B cell (primary cell): ENCODE results near the gene PSENEN. TPM values are rescaled to one million over a fixed set of nuclear protein-coding genes. Genes with fewer than 3 reads are reported as not detected.

Experiments used
- ATAC-seq: fragments of 200-7000 bp; cut with Tn5 transposase; one replicate; pipeline ENCODE4 v1.10.0; 2021; ENCODE audit warnings: low read depth, mild to moderate bottlenecking, moderate number of reproducible peaks, moderate library complexity
- CTCF ChIA-PET: fragments of 350-600 bp; sonication (Branson Sonifier 250); formaldehyde crosslinking; loops from one replicate; lab custom pipeline; 2021; ENCODE audit warnings: antibody characterized with exemption, inconsistent platforms; lab: Charles Lee
- POLR2A ChIA-PET: fragments of 350-600 bp; sonication (Branson Sonifier 250); formaldehyde crosslinking; loops from one replicate; lab custom pipeline; 2021; ENCODE audit warnings: antibody characterized with exemption; lab: Charles Lee
- DNase-seq: peaks from one replicate; pipeline ENCODE4 v3.0.0; 2013
- H2AFZ ChIP-seq: 2 replicates; pipeline ENCODE4 v1.6.1; 2012; ENCODE audit warnings: mild to moderate bottlenecking, low read depth, low read length; ENCODE audit not compliant: insufficient read depth, poor library complexity, severe bottlenecking
- H3K27ac ChIP-seq, 2 donors: 1 replicate in 1 of 2; 2 replicates in 1 of 2; pipeline ENCODE4 v1.5.1; 2012 to 2013; ENCODE audit warnings: low read length in 2 of 2, mild to moderate bottlenecking in 2 of 2, moderate library complexity in 1 of 2
- H3K27me3 ChIP-seq, 4 experiments: fragments of 200-600 bp in 1 of 4; sonication (generic) in 1 of 4; replicated peaks in 1 of 4; 1 replicate in 2 of 4; 2 replicates in 2 of 4; pipeline versions ENCODE4 v1.6.1 to v1.7.0; 2013 to 2016; ENCODE audit warnings: low read length in 3 of 4, mild to moderate bottlenecking in 2 of 4, mixed read lengths in 1 of 4, moderate library complexity in 1 of 4; ENCODE audit not compliant: insufficient read depth in 4 of 4, control insufficient read depth in 3 of 4; ENCODE audit errors: control extremely low read depth in 1 of 4
- H3K36me3 ChIP-seq, 2 experiments: replicated peaks in 1 of 2; 1 replicate in 1 of 2; 2 replicates in 1 of 2; pipeline versions ENCODE4 v1.6.1 to v1.7.1; 2013; ENCODE audit warnings: low read length in 1 of 2; ENCODE audit not compliant: insufficient read depth in 2 of 2, control insufficient read depth in 1 of 2; ENCODE audit errors: control extremely low read depth in 1 of 2, extremely low read depth in 1 of 2
- H3K4me1 ChIP-seq, 2 donors: fragments of 200-600 bp in 1 of 2; sonication (generic) in 1 of 2; 1 replicate in 1 of 2; 2 replicates in 1 of 2; pipeline versions ENCODE4 v1.5.1 to v1.6.1; 2013 to 2017; ENCODE audit warnings: low read length in 2 of 2; ENCODE audit not compliant: control insufficient read depth in 2 of 2, insufficient read depth in 2 of 2
- H3K4me2 ChIP-seq: replicated peaks from 2 replicates; pipeline ENCODE3; 2012; ENCODE audit warnings: mild to moderate bottlenecking, low read depth, low read length; ENCODE audit not compliant: poor library complexity, severe bottlenecking
- H3K4me3 ChIP-seq, 5 experiments: fragments of 200-600 bp in 1 of 5; sonication (generic) in 1 of 5; 1 replicate in 3 of 5; 2 replicates in 2 of 5; pipeline versions ENCODE4 v1.5.1 to v1.7.0; 2011 to 2016; ENCODE audit warnings: low read length in 4 of 5, mild to moderate bottlenecking in 4 of 5, low read depth in 2 of 5, control low read depth in 1 of 5, moderate library complexity in 1 of 5; ENCODE audit not compliant: insufficient read depth in 1 of 5; ENCODE audit errors: control extremely low read depth in 1 of 5, extremely low read depth in 1 of 5
- H3K79me2 ChIP-seq: fragments of 200-600 bp; sonication (generic); one replicate; pipeline ENCODE4 v1.6.0; 2016; ENCODE audit warnings: low read length; ENCODE audit not compliant: control insufficient read depth, insufficient read depth
- H3K9ac ChIP-seq: fragments of 200-600 bp; sonication (generic); 2 replicates; pipeline ENCODE4 v1.6.1; 2017; ENCODE audit warnings: mild to moderate bottlenecking, low read length, moderate library complexity
- H3K9me3 ChIP-seq, 3 donors: one replicate each; pipeline versions ENCODE4 v1.6.1 to v1.7.1; 2013; ENCODE audit warnings: low read length in 2 of 3; ENCODE audit not compliant: control insufficient read depth in 2 of 3, insufficient read depth in 1 of 3; ENCODE audit errors: control extremely low read depth in 1 of 3
- H4K20me1 ChIP-seq: 2 replicates; pipeline ENCODE4 v1.6.0; 2012; ENCODE audit warnings: mild to moderate bottlenecking, low read length; ENCODE audit not compliant: insufficient read depth, control insufficient read depth, poor library complexity, severe bottlenecking
- H3K27ac Mint-ChIP-seq: one replicate; pipeline ENCODE4 v1.8.0; 2021; ENCODE audit warnings: mixed read lengths
- H3K27me3 Mint-ChIP-seq: one replicate; pipeline ENCODE4 v1.8.0; 2021; ENCODE audit warnings: mixed read lengths
- H3K4me1 Mint-ChIP-seq: one replicate; pipeline ENCODE4 v1.8.0; 2021; ENCODE audit warnings: mixed read lengths
- H3K4me3 Mint-ChIP-seq: one replicate; pipeline ENCODE4 v1.8.0; 2021; ENCODE audit warnings: mixed read lengths
- H3K9me3 Mint-ChIP-seq: one replicate; pipeline ENCODE4 v1.8.0; 2022; ENCODE audit warnings: mixed read lengths; ENCODE audit not compliant: insufficient read depth
- EZH2 ChIP-seq: IDR thresholded peaks from 2 replicates; pipeline ENCODE4 v1.6.1; 2012; ENCODE audit warnings: borderline replicate concordance, low read depth, mild to moderate bottlenecking, moderate library complexity, low read length; ENCODE audit not compliant: insufficient read depth, poor library complexity, severe bottlenecking
- WGBS: methylation state at CpG from one replicate; pipeline ENCODE4 v1.1.5; 2013; ENCODE audit warnings: missing lambda C conversion rate; ENCODE audit not compliant: insufficient coverage; 5-methylcytosine and 5-hydroxymethylcytosine counted together
- intact Hi-C: fragments of 100-400 bp; cut with micrococcal nuclease; formaldehyde crosslinking; loops from one replicate; pipeline ENCODE4 v1.10.0; 2022
- polyA plus RNA-seq: library from polyadenylated mRNA; depleted of rRNA; stranded (reverse); fragments of >200 nt; gene quantifications from 2 replicates; pipeline ENCODE4 v1.2.3, GENCODE V29; 2012
- total RNA-seq, 2 donors: library from RNA; stranded (reverse); fragments of 120-200 nt in 1 of 2; gene quantifications; 1 replicate in 1 of 2; 2 replicates in 1 of 2; pipeline versions ENCODE4 v1.2.3 to v1.2.4, GENCODE V29; 2013 to 2022
- TF ChIP-seq, protein P1 (sequence below): fragments of 200-600 bp; IDR thresholded peaks from one replicate; pipeline ENCODE4 v1.8.0; 2022; ENCODE audit warnings: antibody characterized with exemption, mild to moderate bottlenecking

Gene PSENEN
- total and polyA plus RNA-seq, 2 donors (not counting 1 experiment from before 2014, with no cell fraction given): 17.7 to 36.4 TPM

DNA sequence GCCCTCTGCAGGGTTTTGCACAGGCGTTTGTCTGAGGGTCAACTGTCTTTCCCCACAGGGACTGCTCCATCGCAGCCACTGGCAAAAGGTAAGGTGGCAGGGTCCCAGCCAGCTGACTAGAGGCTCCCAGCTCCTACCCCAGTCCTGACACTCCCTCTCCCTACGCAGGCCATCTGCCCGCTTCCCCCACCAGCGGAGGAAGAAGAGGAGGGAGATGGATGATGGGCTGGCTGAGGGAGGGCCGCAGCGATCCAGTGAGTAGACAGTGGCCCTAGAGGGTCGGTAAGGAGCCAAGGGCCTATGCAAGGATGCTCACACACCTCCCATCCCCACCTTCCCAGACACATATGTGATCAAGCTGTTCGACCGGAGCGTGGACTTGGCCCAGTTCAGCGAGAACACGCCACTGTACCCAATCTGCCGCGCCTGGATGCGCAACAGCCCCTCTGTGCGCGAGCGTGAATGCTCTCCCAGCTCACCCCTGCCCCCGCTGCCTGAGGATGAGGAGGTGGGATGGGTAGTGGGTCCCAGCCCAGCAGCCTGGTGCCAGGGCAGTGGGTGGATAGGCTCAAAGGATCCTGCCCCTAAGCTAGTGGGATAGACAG lies 7.4 kb downstream of the PSENEN start:
- no peak overlapping the region for H3K27ac Mint-ChIP-seq
- ATAC-seq (no peak), DNase-seq (no peak)
- H3K4me1 ChIP-seq: peaks cover 33 to 36% of the 10 kb centered on the region in 2 donors
- WGBS: 97% methylated on average over 13 of the region's 20 CpGs
- H3K27me3 ChIP-seq: peaks cover 0 to 26% (median 10%) of the 10 kb centered on the region in 4 experiments
- H3K9me3 Mint-ChIP-seq: no peaks in the 10 kb centered on the region
- no peak overlapping the region for H3K4me3 Mint-ChIP-seq
- H3K79me2 ChIP-seq: peaks cover 22% of the 10 kb centered on the region
- H3K27me3 Mint-ChIP-seq: peaks cover 17% of the 10 kb centered on the region
- H3K4me2 ChIP-seq: no peak overlapping the region
- H3K9ac ChIP-seq: no peak overlapping the region
- H3K9me3 ChIP-seq: peaks cover 0 to 10% (median 0%) of the 10 kb centered on the region in 3 donors
- CTCF ChIA-PET: interaction anchor here (0.5 to 2.3 kb wide), 2 partner anchors 10 to 58 kb away, joined by 3 to 6 read pairs; no protein-coding TSS in a partner anchor
- peaks cover 0 to 20% of the 10 kb centered on the region in 2 experiments for H3K36me3 ChIP-seq
- peaks cover 41% of the 10 kb centered on the region for H3K4me1 Mint-ChIP-seq
- H3K4me3 ChIP-seq: no peak overlapping the region
- H4K20me1 ChIP-seq: peaks cover 4% of the 10 kb centered on the region
- H2AFZ ChIP-seq: no peak overlapping the region
- no peak for TF ChIP-seq EZH2
- TF ChIP-seq, protein P1, sequence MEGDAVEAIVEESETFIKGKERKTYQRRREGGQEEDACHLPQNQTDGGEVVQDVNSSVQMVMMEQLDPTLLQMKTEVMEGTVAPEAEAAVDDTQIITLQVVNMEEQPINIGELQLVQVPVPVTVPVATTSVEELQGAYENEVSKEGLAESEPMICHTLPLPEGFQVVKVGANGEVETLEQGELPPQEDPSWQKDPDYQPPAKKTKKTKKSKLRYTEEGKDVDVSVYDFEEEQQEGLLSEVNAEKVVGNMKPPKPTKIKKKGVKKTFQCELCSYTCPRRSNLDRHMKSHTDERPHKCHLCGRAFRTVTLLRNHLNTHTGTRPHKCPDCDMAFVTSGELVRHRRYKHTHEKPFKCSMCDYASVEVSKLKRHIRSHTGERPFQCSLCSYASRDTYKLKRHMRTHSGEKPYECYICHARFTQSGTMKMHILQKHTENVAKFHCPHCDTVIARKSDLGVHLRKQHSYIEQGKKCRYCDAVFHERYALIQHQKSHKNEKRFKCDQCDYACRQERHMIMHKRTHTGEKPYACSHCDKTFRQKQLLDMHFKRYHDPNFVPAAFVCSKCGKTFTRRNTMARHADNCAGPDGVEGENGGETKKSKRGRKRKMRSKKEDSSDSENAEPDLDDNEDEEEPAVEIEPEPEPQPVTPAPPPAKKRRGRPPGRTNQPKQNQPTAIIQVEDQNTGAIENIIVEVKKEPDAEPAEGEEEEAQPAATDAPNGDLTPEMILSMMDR: no peak
- POLR2A ChIA-PET: interaction anchor here (0.6 to 1.1 kb wide), 2 partner anchors 12 to 590 kb away, joined by 3 to 4 read pairs; no protein-coding TSS in a partner anchor
- intact Hi-C loops: no loop called here
- H3K27ac ChIP-seq: no peak overlapping the region
